Endothelial cell of umbilical vein (primary cell): ENCODE results near the gene PPME1. TPM values are rescaled to one million over a fixed set of nuclear protein-coding genes. Genes with fewer than 3 reads are reported as not detected.
A peak's percentile ranks its signal among the peaks of the same experiment; 100 is the strongest.

ENCODE experiments used
- BruUV-seq: library from RNA; stranded (reverse); fragments of 400-500 nt; replicated peaks from 2 replicates; lab custom pipeline; 2021; lab: Mats Ljungman, UMichigan
- CTCF ChIA-PET: fragments of 300-600, 350-600 bp; sonication (Branson Sonifier 250); formaldehyde crosslinking; loops from one replicate; lab custom pipeline; 2021; ENCODE audit warnings: antibody characterized with exemption, inconsistent platforms; lab: Charles Lee
- POLR2A ChIA-PET: fragments of 300-600, 350-600 bp; sonication (Branson Sonifier 250); formaldehyde crosslinking; loops from one replicate; lab custom pipeline; 2021; ENCODE audit warnings: antibody characterized with exemption, inconsistent platforms; lab: Charles Lee
- DNase-seq: peaks from one replicate; pipeline ENCODE4 v3.0.0-alpha.2; 2011; ENCODE audit warnings: low read depth, low spot score
- FAIRE-seq: peaks from 2 replicates; lab custom pipeline; 2011; peaks lifted over from hg19 to GRCh38; lab: Jason Lieb, UNC
- H2AFZ ChIP-seq: 2 replicates; pipeline ENCODE4 v1.6.0; 2012; ENCODE audit warnings: low read depth, low read length, control low read depth, inconsistent platforms
- H3K27ac ChIP-seq: 2 replicates; pipeline ENCODE4 v1.5.1; 2011; ENCODE audit warnings: low read depth, mild to moderate bottlenecking, control low read depth, low read length, moderate library complexity; ENCODE audit not compliant: insufficient read depth
- H3K27me3 ChIP-seq, 2 experiments: 2 replicates each; pipeline versions ENCODE4 v1.6.0 to v1.6.1; 2011; ENCODE audit warnings: low read length in 2 of 2, mixed read lengths in 1 of 2; ENCODE audit not compliant: control insufficient read depth in 2 of 2, insufficient read depth in 2 of 2
- H3K36me3 ChIP-seq, 2 experiments: 2 replicates in 1 of 2; 3 replicates in 1 of 2; pipeline ENCODE4 v1.5.1; 2011; ENCODE audit warnings: low read length in 2 of 2, mild to moderate bottlenecking in 1 of 2, moderate library complexity in 1 of 2; ENCODE audit not compliant: control insufficient read depth in 2 of 2, insufficient read depth in 2 of 2; ENCODE audit errors: extremely low read depth in 1 of 2
- H3K4me1 ChIP-seq: 3 replicates; pipeline ENCODE4 v1.5.1; 2011; ENCODE audit warnings: mild to moderate bottlenecking, low read length; ENCODE audit not compliant: control insufficient read depth, insufficient read depth; ENCODE audit errors: extremely low read depth
- H3K4me2 ChIP-seq: 2 replicates; pipeline ENCODE4 v1.6.1; 2011; ENCODE audit warnings: low read length, control low read depth, mixed read lengths; ENCODE audit not compliant: insufficient read depth
- H3K4me3 ChIP-seq, 3 experiments: fragments of 200-600 bp in 1 of 3; sonication (generic), shearing (Covaris generic) in 1 of 3; replicated peaks in 1 of 3; 2 replicates each; pipeline ENCODE4 v1.5.1; 2011 to 2016; ENCODE audit warnings: control low read depth in 3 of 3, low read length in 3 of 3, mild to moderate bottlenecking in 2 of 3, inconsistent platforms in 1 of 3, low read depth in 1 of 3, moderate library complexity in 1 of 3; ENCODE audit not compliant: insufficient read depth in 1 of 3
- H3K79me2 ChIP-seq: 2 replicates; pipeline ENCODE4 v1.6.0; 2012; ENCODE audit warnings: low read length, inconsistent platforms; ENCODE audit not compliant: control insufficient read depth, insufficient read depth
- H3K9ac ChIP-seq: replicated peaks from 2 replicates; pipeline ENCODE3; 2011; ENCODE audit warnings: low read length, control low read depth; ENCODE audit not compliant: insufficient read depth; ENCODE audit errors: extremely low read depth
- H3K9me1 ChIP-seq: replicated peaks from 3 replicates; pipeline ENCODE4 v1.6.0; 2011; ENCODE audit warnings: mild to moderate bottlenecking, low read length; ENCODE audit not compliant: control insufficient read depth, insufficient read depth; ENCODE audit errors: extremely low read depth
- H3K9me3 ChIP-seq: replicated peaks from 2 replicates; pipeline ENCODE4 v1.5.1; 2012; ENCODE audit warnings: low read length, inconsistent platforms; ENCODE audit not compliant: control insufficient read depth, insufficient read depth
- H4K20me1 ChIP-seq: replicated peaks from 2 replicates; pipeline ENCODE3; 2011; ENCODE audit warnings: mild to moderate bottlenecking, low read length; ENCODE audit not compliant: control insufficient read depth, insufficient read depth; ENCODE audit errors: extremely low read depth
- CTCF ChIP-seq, 2 donors: IDR thresholded peaks; 1 replicate in 1 of 2; 2 replicates in 1 of 2; pipeline ENCODE4 v1.5.1; 2011; ENCODE audit warnings: low read length in 2 of 2, mild to moderate bottlenecking in 2 of 2, moderate library complexity in 2 of 2, control low read depth in 1 of 2, inconsistent platforms in 1 of 2, low read depth in 1 of 2; ENCODE audit not compliant: insufficient read depth in 1 of 2; ENCODE audit errors: extremely low read depth in 1 of 2
- EZH2 ChIP-seq: IDR thresholded peaks from 2 replicates; pipeline ENCODE4 v1.6.1; 2012; ENCODE audit warnings: borderline replicate concordance, low read depth, mild to moderate bottlenecking, moderate library complexity, low read length, inconsistent platforms; ENCODE audit not compliant: severe bottlenecking
- FOS ChIP-seq: IDR thresholded peaks from 2 replicates; pipeline ENCODE4 v1.6.1; 2011; ENCODE audit warnings: mild to moderate bottlenecking, low read length, moderate library complexity, borderline replicate concordance; ENCODE audit not compliant: insufficient read depth
- GATA2 ChIP-seq: IDR thresholded peaks from 2 replicates; pipeline ENCODE4 v1.7.0; 2011; ENCODE audit warnings: low read depth, mild to moderate bottlenecking, moderate library complexity, mixed read lengths, low read length; ENCODE audit not compliant: insufficient read length, insufficient read depth
- JUN ChIP-seq: IDR thresholded peaks from 2 replicates; pipeline ENCODE4 v1.6.1; 2011; ENCODE audit warnings: borderline replicate concordance, low read depth; ENCODE audit not compliant: insufficient read length, insufficient read depth
- MYC ChIP-seq: IDR thresholded peaks from one replicate; pipeline ENCODE4 v1.6.1; 2011; ENCODE audit warnings: mild to moderate bottlenecking, low read depth, low read length
- POLR2A ChIP-seq: IDR thresholded peaks from 2 replicates; pipeline ENCODE4 v1.6.1; 2012; ENCODE audit warnings: low read depth, mild to moderate bottlenecking, control low read depth, low read length
- POLR2AphosphoS5 ChIP-seq: IDR thresholded peaks from 2 replicates; pipeline ENCODE4 v1.6.1; 2012; ENCODE audit warnings: low read depth, mild to moderate bottlenecking, control low read depth, low read length, moderate library complexity; ENCODE audit not compliant: insufficient read depth
- dilution Hi-C: fragments of 300-500 bp; cut with MboI; formaldehyde crosslinking; loops from one replicate; pipeline ENCODE4 v1.15.0; 2019; ENCODE audit warnings: low sequenced_read_pairs; ENCODE audit not compliant: extremely low pct_ligation_motif_present
- intact Hi-C: fragments of 100-400 bp; cut with micrococcal nuclease; formaldehyde crosslinking; loops from one replicate; pipeline ENCODE4 v1.10.0; 2022
- polyA plus RNA-seq, 4 experiments: library from polyadenylated mRNA; depleted of rRNA in 3 of 4; stranded (reverse) in 3 of 4; unstranded in 1 of 4; fragments of >200 nt; gene quantifications; 2 replicates each; pipeline versions ENCODE4 v1.2.1 to v1.2.3, GENCODE V29; 2011 to 2012; ENCODE audit warnings: missing spikeins in 1 of 4
- total RNA-seq: library from RNA; stranded (reverse); gene quantifications from 2 replicates; pipeline ENCODE4 v1.2.3, GENCODE V29; 2021
- TF ChIP-seq, protein P1 (sequence below): IDR thresholded peaks from 2 replicates; pipeline ENCODE4 v1.6.1; 2011; ENCODE audit not compliant: insufficient read depth, insufficient read length

PPME1 gene
- total and polyA plus RNA-seq, 2 donors (not counting 3 experiments of a cell fraction or from before 2014, with no cell fraction given), result 37.2 to 49.9 TPM

GRCh38 chr11:74288911-74289310, 117.8 kb downstream of the PPME1 start:
- Histone ChIP-seq H3K4me3 (no peak overlapping the region), H2AFZ (no peak overlapping the region), H3K9me3 (no peaks in the 10 kb centered on the region), H3K9ac (peak overlapping the region; percentile 36), H4K20me1 (no peaks in the 10 kb centered on the region), H3K4me2 (no peak overlapping the region), H3K27ac (peak overlapping the region; percentile 75), H3K9me1 (no peaks in the 10 kb centered on the region), H3K36me3 (peaks cover 0 to 9% of the 10 kb centered on the region in 2 experiments), H3K79me2 (no peaks in the 10 kb centered on the region), H3K4me1 (peaks cover 15% of the 10 kb centered on the region), H3K27me3 (no peaks in the 10 kb centered on the region)
- ChIA-PET CTCF (interaction anchor here (1.6 to 2.0 kb wide), 2 partner anchors 101 to 161 kb away, joined by 3 to 5 read pairs; no protein-coding TSS in a partner anchor), POLR2A (no interaction called here)
- DNase-seq (peak; percentile 61), FAIRE-seq (no peak)
- BruUV-seq, result no TSS peak
- TF ChIP-seq POLR2AphosphoS5 (no peak), EZH2 (no peak), JUN (no peak), POLR2A (no peak), MYC (no peak), CTCF (IDR thresholded peaks at IDR 0.05; ENCODE audit: extremely low read depth in 1 of 2, insufficient read depth in 1 of 2, low read depth in 1 of 2, low read length in 2 of 2) (no peak), FOS (no peak), GATA2 (no peak)
- TF ChIP-seq, protein P1, sequence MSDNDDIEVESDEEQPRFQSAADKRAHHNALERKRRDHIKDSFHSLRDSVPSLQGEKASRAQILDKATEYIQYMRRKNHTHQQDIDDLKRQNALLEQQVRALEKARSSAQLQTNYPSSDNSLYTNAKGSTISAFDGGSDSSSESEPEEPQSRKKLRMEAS, result no peak
- dilution Hi-C loops, result no loop called here
- intact Hi-C loops, result loop anchor here (2.0 kb wide), 1 partner anchor 30 kb away; no protein-coding TSS in a partner anchor
